Stimulated activated CD8-positive, alpha-beta memory T cell treated with anti-CD3 and anti-CD28 coated beads, Interleukin-7, amount 100 ng/mL, for 48 hours (primary cell): ENCODE data around the gene TSKU.
"Not testable (repeated sequence)": the region's sequence is repeated elsewhere in the genome, so short reads cannot be mapped to it uniquely, and the experiment has no call there.

Source experiments
- DNase-seq, 2 donors: peaks; one replicate each; pipeline ENCODE4 v3.0.0-alpha.2; 2020; ENCODE audit warnings: low read depth in 1 of 2; ENCODE audit errors: extremely low read depth in 1 of 2

Gene TSKU

DNA sequence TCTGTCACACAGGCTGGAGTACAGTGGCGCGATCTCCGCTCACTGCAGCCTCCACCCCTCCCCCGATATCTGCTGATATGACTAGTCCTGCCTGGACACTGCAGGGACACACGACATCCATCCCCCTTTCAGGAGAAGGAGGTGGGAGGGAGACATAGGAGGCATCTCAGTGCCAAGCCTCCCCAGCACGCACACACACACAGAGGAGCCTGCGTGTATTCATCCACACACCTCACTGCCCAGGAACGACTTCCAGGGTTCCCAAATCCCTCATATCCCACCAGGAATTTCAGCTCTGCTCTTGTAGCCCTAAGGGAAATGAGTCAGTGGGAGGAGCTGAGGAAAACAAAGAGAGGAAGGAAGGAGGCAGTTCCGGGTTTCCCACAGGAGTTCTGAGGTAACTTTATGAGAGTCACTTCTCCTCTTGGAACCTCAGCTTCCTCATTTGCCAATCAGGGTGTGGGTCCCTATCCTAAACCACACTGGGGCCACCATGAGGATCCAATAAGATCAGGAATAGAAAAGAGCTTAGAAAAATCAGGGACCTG, 40.4 kb downstream of the TSKU start:
- no peak for DNase-seq

DNA sequence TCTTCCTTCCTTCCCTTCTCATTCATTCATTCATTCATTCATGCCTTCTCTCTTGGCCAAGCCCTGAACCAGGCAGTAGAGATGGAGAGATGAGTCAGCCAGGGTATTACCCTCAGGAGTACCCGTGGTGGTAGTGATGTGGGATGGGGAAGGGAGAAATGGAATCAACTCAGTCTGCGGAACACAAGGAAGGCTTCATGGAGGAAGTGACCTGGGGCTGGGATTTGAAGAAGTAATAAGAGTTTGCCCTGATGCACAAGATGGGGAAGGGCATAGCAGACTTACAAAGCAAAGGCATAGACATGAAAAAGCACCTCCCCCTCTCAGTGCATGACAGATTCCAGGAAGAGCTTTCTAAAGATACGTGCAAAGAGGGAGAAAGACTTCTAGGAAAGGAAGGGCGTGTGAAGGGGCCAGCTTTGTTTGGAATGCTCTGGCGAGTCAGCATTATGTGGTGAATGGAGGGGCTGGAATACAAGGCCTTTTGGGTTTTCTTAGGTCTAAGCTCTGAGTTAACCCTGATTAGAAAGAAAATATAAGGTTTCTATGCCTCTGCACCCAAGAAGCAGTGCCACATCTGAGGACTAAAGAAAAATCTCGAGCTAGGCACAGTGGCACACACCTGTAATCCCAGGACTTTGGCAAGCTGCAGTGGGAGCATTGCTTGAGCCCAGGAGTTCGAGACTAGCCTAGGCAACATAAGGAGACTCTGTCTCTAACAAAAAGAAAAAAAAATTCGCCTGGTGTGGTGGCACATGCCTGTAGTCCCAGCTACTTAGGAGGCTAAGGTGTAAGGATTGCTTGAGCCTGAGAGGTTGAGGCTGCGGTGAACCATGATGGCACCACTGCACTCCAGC, 41.2 kb downstream of the TSKU start:
- DNase-seq, result no peak

DNA sequence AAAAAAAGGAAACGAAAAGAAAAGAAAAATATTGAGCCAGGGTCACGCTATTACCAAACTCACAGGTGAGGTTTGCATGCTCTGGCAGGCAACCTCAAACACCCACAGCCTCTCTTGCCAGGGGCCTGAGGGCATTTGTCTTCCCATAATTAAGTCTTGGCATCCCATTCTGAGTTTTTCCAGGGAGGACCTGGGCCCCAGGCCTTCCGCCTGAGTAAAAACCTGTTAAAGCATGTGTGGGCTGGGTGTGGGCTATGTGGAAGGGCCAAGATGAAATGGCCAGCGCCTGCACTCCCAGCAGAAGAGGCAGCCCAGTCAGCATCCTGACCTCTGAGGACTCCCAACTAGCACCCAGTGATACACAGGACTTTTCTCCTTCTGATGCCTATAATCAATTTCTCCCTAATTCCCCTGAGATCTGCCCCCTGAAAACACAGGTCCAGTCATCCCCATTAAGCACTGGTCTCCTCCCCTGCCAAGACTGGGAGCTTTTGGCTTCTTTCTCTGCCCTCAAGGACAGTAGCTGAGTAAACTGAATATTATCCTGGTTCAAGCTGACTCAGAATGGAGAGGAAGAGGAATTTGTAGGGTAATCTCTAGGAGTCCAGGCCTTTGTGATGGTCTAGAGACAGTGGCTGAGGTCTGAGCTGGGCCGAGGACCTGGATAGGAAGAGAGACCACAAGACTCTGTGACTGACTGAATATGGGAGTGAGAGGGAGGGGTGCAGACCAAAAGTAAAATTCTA, 42.0 kb downstream of the TSKU start:
- no peak for DNase-seq

DNA sequence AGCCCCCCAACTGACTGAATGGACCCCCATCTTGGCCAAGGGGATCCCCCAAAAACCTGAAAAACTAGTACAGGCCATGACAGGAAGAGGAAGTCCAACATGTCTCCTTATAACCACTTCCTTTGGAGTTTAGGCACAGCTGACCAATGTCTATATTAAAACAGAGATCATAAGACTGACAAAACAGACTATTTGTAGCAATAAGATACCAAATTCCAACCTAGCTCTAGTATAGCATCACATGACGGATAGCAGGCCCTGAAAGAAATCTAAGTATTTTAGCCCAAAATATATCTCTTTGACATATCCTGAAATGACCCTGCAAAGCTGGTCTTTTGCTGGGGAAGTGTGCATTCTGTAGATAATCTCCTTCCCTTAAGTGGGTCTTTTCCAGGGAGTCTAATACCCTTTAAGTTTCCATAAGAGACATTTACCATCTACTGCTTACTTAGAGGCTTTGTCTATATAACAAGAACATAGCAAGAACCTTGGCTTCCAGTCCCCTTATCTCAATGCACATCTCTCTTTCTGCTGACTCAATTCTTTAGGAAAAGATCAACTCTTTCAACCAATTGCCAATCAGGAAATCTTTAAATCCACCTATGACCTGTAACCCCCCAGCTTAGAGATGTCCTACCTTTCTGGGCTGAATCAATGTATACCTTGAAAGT, 42.7 kb downstream of the TSKU start:
- DNase-seq, result no peak

DNA sequence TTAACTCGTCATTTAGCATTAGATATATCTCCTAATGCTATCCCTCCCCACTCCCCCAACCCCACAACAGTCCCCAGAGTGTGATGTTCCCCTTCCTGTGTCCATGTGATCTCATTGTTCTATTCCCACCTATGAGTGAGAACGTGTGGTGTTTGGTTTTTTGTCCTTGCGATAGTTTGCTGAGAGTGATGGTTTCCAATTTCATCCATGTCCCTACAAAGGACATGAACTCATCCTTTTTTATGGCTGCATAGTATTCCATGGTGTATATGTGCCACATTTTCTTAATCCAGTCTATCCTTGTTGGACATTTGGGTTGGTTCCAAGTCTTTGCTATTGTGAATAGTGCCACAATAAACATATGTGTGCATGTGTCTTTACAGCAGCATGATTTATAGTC, 43.4 kb downstream of the TSKU start:
- DNase-seq, result not testable (repeated sequence)

DNA sequence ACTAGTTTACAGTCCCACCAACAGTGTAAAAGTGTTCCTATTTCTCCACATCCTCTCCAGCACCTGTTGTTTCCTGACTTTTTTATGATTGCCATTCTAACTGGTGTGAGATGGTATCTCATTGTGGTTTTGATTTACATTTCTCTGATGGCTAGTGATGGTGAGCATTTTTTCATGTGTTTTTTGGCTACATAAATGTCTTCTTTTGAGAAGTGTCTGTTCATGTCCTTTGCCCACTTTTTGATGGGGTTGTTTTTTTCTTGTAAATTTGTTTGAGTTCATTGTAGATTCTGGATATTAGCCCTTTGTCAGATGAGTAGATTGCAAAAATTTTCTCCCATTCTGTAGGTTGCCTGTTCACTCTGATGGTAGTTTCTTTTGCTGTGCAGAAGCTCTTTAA, 43.8 kb downstream of the TSKU start:
- DNase-seq, result not testable (repeated sequence)

DNA sequence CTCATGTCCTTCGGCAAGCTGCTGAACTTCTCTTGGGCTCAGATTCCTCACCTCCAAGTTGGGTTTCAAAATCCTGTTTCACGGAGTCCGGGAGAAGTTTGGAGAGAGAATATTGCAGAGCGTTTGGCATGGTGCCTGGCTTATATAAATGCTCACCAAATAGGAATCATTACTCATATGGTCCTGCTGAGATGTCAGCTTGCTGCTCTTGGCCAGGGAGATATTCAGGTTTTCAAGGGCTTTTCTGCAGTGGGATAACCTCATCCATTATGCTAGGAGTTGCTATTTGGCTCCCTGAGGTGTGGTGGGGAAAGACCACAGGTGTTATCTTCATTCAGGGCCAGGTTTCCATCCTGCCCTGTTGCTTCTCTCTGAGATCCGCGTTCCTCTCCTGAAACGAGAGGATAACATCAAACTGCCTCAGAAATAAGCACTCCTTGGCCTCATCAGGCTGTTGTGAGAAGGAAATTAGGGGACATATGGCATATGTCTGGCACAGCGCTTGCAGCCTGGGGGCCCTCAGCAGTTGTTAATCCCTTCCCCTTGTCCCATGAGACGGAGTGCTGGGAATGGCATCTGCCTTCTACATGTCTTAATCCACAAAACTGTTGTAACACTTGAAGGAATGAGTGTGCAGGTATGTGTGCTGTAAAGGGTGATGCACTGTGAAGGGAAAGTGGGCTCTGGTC, 47.6 kb downstream of the TSKU start:
- no peak for DNase-seq

DNA sequence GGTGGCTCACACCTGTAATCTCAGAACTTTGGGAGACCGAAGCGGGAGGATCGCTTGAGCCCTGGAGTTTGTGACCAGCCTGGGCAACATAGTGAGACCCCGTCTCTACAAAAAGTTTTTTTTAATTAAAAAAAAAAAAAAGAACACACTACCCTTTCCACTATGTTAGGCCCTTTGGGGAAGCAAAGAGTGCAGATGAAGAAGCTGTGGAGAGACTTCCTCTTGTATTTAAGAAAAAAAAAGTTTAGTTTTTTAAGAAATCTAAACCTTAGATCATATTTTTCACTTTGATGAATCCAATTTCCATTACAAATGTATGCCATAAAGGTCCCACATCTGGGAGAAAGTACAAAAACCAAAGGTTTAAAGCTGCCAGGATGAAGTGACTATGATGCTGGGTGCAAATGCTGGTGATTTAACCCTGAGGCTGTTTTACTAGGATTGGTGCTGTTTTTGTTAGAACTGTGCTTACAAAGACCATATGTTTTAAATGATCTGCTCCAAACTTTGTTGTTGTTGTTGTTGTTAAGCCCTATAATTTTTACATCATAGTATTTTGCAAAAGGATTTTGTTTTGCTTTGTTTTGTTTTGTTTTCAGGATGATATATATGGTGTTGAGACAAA, 48.6 kb downstream of the TSKU start:
- no peak for DNase-seq

DNA sequence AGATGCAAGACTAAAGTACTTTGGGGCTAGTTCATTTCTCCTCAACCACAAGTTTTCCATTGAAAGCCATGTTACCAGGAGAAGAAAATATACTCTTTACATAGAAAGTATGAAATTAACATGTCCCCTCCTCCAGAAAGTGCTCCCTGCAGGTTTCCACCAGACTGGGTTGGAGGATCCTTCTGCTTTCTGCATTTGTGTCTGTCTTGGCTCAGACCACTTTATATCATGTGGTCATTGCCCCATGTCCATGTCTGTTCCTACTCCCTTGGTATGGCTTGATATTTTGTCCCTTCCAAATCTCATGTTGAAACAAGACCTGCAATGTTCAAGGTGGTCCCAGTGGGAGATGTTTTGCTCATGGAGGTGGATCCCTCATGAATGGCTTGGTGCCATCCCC, 49.2 kb downstream of the TSKU start:
- no peak for DNase-seq

DNA sequence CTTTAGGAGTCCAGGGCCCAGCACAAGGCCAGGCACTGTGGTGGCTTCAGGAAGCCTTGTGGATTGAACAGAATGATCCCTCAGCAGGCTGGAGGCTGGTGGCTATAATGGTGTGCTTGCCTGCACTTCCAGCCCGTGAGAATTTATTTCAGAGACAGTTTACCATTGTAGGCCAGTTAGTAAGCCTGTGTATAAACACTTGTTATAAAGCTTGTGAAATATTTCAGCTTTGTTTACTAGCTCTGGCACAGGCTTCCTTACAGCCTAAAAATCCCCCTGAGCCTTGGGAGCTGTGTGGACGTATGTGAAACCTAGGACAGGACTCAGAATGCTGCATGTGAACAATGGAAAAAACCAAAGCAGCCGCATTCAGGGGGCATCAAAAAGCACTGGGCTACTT, 51.0 kb downstream of the TSKU start:
- no peak for DNase-seq

DNA sequence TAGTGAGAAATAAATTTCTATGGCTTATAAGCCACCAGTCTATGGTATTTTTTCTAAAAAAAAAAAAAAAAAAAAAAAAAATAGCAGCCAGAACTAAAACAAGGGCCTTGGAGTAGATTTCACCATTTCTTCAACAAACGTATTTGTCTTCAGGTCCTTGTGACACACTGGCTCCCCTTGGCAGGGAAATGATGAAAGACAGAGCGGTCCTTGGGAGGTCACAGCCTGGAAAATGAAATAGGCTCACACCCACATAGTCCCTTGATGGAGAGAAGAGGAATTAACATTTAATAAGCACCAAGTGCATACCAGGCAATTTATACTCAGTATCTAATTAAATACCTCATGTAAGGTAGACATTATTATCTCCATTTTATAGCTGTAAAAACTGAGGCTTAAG, 51.9 kb downstream of the TSKU start:
- DNase-seq, result no peak

DNA sequence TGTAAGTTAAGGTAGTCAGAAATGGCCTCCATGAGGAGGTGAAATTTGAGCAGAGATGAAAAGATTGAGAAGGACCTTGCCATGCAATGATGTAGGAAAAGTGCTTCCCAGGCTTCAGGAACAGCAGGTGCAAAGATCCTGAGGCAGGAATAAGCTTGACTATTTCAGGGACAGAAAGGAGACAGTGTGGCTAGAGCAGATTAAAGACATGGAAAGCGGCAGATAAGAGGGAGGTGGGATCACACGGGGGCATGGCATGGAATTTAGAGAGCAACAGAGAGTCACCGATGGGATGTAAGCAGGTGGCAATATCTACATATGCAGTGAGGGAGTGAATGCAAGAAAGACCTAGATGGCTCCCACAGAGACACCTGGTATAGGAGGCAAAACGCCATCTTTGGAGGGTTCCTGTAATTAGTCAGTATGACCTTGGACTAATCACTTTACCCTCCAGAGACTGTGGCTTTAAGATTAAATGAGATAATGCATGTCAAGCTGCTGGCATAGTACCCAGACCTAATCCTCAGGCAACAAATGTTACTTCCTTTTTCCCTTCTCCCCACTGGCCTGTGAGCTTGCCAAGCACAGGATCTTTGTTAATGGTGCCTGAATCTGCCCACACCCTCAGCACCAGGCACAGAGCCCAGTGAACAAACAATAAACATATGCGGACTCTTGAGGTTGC, 52.9 kb downstream of the TSKU start:
- DNase-seq, result no peak

DNA sequence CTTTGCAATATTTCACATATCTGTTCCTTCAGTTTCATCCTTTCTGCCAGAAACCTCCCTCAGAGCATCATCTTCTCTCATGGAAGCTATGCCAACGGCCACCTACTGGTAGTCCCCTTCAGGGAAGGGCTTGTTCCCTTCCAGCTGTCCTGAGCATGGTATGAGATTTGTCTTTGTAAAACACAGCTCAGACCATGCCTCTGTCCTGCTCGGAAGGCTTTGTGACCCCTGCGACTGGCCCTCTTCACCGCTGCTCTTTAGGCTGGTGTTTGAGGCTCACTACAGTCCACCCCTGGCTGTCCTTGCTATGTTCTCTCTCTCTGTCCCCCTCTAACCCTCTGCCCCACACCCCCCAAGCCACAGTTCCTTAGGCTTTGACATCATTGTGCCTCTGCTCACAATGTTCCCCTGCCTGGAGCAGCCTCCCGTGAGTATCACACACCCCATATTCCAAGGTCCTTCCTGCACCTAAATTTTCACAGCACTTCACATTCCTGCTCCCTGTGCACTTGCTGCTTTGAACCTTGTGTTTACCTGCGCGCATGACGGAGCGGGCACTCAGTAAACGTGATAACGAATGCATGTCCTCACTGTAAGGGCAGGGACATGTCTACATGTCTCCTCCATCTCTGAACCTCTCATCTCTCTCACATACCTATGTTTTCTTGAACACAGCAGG, 53.6 kb downstream of the TSKU start:
- no peak for DNase-seq

DNA sequence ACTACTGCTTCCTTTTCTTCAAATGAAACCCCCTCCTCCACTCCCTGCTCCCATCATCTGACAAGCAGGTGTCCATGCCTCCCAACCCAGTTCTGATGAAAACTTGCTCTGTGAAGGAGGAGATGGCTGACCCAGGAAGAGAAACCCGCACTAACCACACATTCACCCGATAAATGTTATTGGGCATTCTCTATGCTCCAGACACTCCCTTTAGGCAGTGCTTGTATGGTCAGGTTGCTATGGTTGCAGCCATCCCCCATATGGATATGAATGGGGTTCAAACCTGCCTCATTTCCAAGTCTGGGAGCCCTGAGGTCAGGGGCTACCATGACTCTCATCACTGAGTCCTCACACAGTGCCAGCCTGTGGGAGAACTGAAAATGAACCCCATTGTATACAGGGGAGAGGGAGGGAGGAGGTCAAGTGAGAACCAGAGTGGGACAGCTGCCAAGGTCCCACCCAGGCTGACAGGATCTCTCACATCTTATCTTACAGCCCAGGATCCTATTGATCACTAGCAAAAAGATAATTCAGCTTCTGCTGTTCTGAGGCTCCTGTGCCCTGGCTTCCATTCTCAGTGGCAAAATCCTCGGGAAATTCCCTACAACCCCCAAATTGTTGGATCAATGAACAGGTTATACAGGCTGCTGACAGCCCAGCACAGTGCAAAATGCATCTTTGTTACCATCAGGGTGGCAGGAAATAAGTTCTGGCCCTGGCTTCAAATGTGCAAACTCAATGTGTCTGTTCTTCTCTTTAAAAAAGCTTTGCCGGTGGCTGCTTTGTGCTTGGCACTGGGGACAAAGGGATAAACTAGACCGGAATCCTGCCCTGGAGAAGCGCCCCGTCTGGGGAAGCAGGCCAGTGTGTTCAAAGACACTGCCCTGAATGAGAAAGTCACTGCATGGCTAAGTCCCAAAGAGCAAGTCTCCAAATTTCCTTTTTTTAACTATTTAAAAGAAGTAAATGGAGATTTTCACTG, 54.8 kb downstream of the TSKU start:
- no peak for DNase-seq

DNA sequence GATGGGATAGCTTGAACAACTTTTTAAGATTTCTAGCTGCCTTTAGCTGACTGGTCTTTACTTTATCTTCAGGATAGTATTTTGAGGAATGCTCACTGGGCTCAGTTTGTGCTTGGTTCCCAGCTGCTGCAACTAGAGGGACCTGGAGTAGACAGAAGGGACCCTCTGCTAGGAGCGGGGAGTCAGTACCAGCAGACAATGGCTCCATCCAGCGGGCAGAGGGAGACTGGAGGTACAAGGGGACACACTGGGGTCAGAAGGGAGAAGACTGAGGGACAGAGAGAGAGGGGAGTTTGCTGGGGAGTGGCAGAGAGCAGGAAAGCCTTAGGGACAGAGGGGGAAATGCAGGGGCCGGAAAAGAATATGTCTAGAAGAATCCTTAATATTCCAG, 55.5 kb downstream of the TSKU start:
- no peak for DNase-seq

DNA sequence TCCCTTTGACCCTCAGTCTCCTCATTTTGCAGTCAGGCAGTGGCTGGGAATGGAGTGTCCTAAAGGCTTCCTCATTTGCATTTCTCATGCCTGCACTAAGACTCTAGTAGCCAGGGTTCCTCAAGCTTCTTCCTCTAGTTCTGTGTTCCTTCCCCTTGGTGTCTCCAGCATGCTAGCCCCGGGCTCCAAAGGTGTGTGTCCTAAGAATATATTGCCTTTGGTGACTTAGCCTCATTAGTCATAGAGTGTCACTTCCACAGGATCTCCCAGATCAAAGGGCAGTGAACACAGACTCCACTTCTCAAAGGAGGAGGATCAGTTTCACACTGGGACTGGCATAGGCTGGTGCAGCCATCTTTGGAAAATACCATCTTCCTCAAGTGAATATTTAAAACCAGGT, 56.2 kb downstream of the TSKU start:
- no peak for DNase-seq

DNA sequence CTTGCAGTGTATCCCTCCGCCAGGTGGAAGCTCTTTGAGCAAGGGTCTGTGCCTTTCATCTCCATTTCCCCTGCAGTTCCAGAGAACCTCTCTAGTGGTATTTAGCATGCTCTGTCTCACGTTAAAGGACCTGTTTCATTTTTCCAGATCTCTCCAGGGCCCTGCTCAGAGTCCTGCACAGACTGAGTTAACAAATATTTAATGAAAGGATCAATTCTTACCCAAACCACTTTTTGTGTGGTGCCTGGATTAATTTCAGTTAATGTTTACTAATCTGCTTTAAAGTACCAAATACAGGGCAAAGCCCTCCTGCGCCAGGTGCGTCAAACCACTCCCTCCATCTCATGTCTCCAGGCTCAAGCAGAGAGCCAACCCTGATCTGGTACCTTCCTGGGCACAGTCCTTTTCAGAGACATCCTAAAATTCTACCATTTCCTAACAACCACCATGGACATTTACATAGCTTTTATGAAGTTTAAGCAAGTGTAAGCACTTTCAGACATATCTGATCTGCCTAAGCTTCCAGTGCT, 58.8 kb downstream of the TSKU start:
- no peak for DNase-seq

DNA sequence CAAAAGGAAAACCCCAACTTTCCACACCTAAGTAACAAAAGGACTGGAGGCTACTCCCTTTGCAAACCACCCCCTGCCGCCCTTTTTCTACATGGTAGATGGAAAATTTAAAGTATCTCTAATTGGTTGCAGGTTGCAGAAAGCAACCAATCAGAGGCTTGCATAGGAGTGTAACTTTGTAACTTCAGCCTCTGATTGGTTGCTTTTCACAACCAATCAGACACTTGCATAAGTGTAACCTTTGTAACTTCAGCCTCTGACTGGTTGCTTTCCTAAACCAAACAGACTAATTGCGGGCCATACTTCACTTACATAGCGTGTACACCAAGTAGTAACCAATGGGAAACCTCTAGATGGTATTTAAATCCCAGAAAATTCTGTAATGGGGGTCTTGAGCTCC, 60.8 kb downstream of the TSKU start:
- DNase-seq, result no peak
